GM19328 (cell line): ENCODE data around the gene PDCD11.
A peak's percentile ranks its signal among the peaks of the same experiment; 100 is the strongest.
"Not testable (repeated sequence)": the region's sequence is repeated elsewhere in the genome, so short reads cannot be mapped to it uniquely, and the experiment has no call there.

Experiments
- ATAC-seq: cut with Tn5 transposase; IDR thresholded peaks from one replicate; pipeline ENCODE4 v1.9.1; 2021; ENCODE audit warnings: mild to moderate bottlenecking, moderate library complexity; ENCODE audit not compliant: unreplicated experiment

Gene PDCD11

GRCh38 chr10:103470761-103471653, 74.6 kb downstream of the PDCD11 start:
- peak; percentile 66 for ATAC-seq

GRCh38 chr10:103472005-103472404, 75.6 kb downstream of the PDCD11 start:
- no peak for ATAC-seq

GRCh38 chr10:103473261-103473671, 76.8 kb downstream of the PDCD11 start:
- ATAC-seq = no peak

- no peak for ATAC-seq
Measured at GRCh38 chr10:103474077-103474476, 77.7 kb downstream of the PDCD11 start.

GRCh38 chr10:103475437-103475836, 79.0 kb downstream of the PDCD11 start:
- ATAC-seq = no peak

- ATAC-seq = no peak
Measured at GRCh38 chr10:103476046-103476768, 79.8 kb downstream of the PDCD11 start.

- no peak for ATAC-seq
Measured at GRCh38 chr10:103478671-103479070, 82.2 kb downstream of the PDCD11 start.

- ATAC-seq = no peak
Measured at GRCh38 chr10:103479135-103479534, 82.7 kb downstream of the PDCD11 start, which contains the start of gene CALHM3. Gene CALHM3 (minus strand): TSS chr10:103479240. CDS start chr10:103479032, 208 bp downstream.

GRCh38 chr10:103480521-103480920, 84.1 kb downstream of the PDCD11 start:
- no peak for ATAC-seq

GRCh38 chr10:103481974-103482531, 85.6 kb downstream of the PDCD11 start:
- ATAC-seq = no peak

GRCh38 chr10:103486635-103487409, 90.4 kb downstream of the PDCD11 start:
- ATAC-seq = not testable (repeated sequence)

- no peak for ATAC-seq
Measured at GRCh38 chr10:103487410-103487708, 90.9 kb downstream of the PDCD11 start.

GRCh38 chr10:103490986-103491314, 94.5 kb downstream of the PDCD11 start:
- ATAC-seq = peak; percentile 16

- no peak for ATAC-seq
Measured at GRCh38 chr10:103491729-103492364, 95.4 kb downstream of the PDCD11 start.

GRCh38 chr10:103492655-103493261, 96.3 kb downstream of the PDCD11 start:
- ATAC-seq = no peak

- no peak for ATAC-seq
Measured at GRCh38 chr10:103493362-103493915, 97.0 kb downstream of the PDCD11 start, which contains the start of gene NEURL1. Gene NEURL1 (plus strand): TSS chr10:103493705. CDS start chr10:103494388, 683 bp downstream.

GRCh38 chr10:103493916-103494877, 97.8 kb downstream of the PDCD11 start:
- no peak for ATAC-seq

- ATAC-seq = no peak
Measured at GRCh38 chr10:103495321-103495720, 98.9 kb downstream of the PDCD11 start.
